Posterior vena cava (tissue), 2 donors: ENCODE results near the gene INPPL1. TPM values are rescaled to one million over a fixed set of nuclear protein-coding genes. Genes with fewer than 3 reads are reported as not detected.

Experiments
- DNase-seq: peaks from one replicate; pipeline ENCODE4 v3.0.0-alpha.2; 2020; ENCODE audit warnings: low spot score
- intact Hi-C, 2 donors: fragments of 100-400 bp; cut with DNase I; formaldehyde crosslinking; loops; one replicate each; pipeline versions ENCODE4 v1.14.1 to v1.14.2; 2022 to 2023
- total RNA-seq, 2 donors: library from RNA; stranded (reverse); fragmentation: NEBNext Ultra II Directional; extraction: Animal tissue kit (Norgen Biotek cat#: 25700); gene quantifications; one replicate each; pipeline ENCODE4 v1.2.1, GENCODE V29; 2021
- donor health status: DM: yes; HTN: yes; CAD: no.
- donor health status: DM: yes; HTN: yes; CAD: no.

The INPPL1 gene
- total RNA-seq, 2 donors from 2014 or later: 108 to 110 TPM

- intact Hi-C loops: loop anchor here in 1 of 2 donors (10.0 kb wide), 1 partner anchor 223 kb away; no protein-coding TSS in a partner anchor
- DNase-seq: no peak
Observed at GRCh38 chr11:72238040-72238450, 13.5 kb downstream of the INPPL1 start.

- no peak for DNase-seq
Observed at GRCh38 chr11:72238492-72239312, 14.1 kb downstream of the INPPL1 start.

GRCh38 chr11:72239313-72239848, 14.8 kb downstream of the INPPL1 start:
- intact Hi-C loops: loop anchor here in 1 of 2 donors (10.0 kb wide), 1 partner anchor 225 kb away; no protein-coding TSS in a partner anchor
- peak; percentile 91 for DNase-seq

More at GRCh38 chr11:72238492-72239312, 14.1 kb downstream of the INPPL1 start:
- intact Hi-C loops: loop anchor here in 1 of 2 donors (10.0 kb wide), 1 partner anchor 224 kb away; no protein-coding TSS in a partner anchor

DNA sequence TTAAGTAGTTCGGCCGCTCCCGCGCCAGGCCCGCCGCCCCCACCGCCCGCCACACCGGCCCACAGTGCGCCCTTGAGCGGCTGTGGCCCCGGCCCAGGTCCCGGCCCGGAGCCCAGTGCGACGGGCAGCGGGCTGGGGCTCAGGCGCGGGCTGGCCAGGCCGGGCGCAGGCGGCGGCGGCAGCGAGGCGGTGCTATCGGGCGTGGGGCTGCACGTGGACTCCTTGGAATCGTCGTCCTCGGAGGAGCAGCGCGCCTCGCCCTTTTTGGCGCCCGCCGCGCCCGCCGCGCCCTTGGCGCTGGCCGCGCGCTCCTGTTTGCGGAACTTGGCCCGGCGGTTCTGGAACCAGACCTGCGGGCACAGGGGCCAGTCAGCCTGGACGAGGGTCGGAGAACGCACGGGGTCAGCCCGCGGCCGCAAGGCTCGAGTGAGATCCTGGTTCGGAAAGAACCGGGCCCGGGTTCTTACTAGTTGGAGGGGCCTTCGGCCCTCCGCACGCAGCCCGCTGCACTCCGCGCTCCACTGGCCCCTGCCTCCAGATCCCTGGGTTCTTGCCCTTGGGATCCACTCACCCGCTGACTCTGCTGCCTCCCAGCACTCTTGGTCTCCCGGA, 15.4 kb downstream of the INPPL1 start:
- peak; percentile 92 for DNase-seq
- intact Hi-C loops: loop anchor here in 1 of 2 donors (1.0 to 10.0 kb wide), 2 partner anchors 17 to 225 kb away; no protein-coding TSS in a partner anchor

DNA sequence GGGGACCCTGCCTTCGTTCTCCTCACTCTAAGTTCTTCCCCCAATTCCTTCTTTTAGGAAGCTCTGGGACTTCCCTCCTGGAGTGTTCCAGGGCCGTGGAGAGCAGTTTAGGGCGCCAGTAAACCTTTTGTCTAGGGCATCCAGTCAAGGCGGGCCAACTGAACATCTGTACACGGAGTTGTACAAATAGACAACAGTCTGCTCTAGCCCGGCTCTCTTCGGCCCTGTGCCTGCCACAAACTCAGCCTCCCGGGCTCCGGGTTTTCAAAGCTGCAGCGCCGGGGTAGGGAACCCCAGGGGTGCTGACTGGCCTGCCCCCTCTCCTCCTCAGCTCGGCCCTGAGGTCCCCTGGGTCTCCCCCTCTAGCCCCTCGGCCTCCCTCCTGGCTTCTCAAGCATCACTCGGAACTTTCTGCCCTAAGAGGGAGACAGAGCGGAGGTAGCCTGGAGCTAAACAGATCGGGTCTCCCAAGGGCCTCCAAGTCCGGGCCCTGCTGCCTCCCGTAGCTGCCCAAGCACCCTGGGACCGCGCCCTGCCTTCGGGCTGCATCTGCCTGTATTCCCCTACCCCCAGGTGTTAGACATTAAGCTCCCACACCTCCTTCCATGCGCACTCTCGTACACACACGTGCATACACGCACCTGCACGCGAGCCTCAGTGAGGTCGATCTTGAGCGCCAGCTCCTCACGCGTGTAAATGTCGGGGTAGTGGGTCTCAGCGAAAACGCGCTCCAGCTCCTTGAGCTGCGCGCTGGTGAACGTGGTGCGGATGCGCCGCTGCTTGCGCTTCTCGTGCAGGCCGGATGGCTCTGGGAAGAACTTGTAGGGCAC, 16.1 kb downstream of the INPPL1 start:
- intact Hi-C loops: loop anchor here in 1 of 2 donors (1.0 kb wide), 1 partner anchor 17 kb away; no protein-coding TSS in a partner anchor
- no peak for DNase-seq

DNA sequence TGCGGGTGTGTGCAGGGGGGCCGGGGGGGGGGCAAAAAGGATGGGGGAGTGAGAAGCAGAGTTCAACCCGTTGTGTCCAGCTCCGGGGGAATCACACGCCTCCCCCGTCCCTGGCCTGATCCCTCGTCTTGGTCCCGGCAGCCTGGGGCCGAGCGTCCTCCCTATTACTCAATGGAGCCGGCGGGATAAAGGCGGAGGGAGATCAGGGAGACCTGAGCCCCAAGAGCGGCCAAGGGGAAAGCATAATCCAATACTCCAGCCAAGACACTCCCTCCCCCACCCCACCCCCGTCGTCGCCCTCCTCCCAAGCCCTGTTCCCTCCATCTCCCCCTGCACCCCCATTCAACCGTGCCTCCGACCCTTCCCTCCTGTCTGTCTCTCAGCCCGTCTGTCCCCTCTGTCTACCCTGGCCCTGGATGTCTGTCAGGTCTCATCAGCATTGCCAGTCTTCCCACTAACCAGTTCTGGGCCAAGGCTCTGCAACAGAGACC, 16.8 kb downstream of the INPPL1 start:
- DNase-seq: no peak
- intact Hi-C loops: no loop called here

DNA sequence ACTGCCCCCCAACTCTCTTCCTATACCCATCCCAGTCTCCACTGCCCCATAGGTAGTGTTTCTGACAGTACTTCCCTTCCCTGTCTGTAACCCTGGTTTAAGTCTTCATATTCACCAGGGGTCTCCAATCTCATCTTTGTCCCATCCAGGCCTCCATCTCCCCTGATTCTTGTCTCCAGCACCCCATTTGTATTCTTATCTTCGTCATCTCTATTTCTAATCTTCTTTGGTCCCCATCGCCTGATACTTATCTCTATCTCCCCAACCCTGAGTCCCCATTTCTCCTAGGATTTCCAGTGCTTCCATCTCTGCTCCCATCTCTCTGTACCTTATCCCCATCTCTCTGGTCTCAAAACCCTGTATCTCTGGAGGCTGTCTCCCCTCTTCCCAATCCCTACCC, 17.6 kb downstream of the INPPL1 start:
- intact Hi-C loops: no loop called here

DNA sequence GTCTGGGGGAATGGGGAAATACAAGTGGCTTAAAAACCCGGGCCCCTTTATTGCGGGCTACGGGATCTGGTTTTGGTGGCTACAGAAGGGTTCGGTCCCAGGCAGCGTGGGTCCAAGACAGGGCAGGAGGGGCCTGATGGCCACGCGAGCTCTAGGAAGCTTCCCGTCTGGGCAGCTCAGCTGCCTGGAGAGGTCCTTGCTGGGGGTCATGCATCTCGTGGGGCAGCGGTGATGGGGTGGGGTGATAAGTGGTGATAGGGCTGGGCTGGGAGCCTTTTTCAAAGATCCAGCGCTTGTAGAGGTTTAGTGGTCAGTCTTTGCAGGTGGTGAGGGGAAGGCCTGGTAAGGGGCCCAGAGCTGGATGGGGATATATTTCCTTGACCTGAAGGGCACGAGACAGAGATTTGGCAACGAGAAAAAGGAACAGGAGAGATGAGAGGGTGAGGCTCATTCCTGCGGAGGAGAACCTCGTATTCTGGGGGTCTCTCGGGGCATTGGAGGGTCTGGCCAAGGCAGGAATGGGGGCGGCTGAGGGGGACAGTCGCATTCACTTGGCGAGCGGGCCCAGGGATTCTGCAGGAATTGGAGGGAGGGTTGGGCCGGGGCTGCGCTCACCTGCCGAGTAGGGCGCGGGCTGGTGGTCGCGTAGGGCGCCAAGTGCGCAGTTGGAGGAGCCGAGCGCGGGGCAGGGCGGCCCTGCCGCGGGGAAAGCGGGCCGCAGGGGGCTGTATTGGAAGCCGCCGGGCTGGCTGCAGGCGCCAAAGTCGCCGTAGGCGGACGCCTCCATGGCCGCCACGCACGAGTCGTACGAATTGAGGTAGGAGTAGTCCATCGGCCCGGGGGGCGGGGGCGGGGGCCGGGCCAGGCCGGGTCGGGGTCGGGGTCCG, 18.8 kb downstream of the INPPL1 start:
- intact Hi-C loops: no loop called here
- no peak for DNase-seq

More for the DNA sequence above, 17.6 kb downstream of the INPPL1 start:
- no peak for DNase-seq

GRCh38 chr11:72244060-72244360, 19.4 kb downstream of the INPPL1 start, which contains the start of gene PHOX2A:
TSS of gene PHOX2A (minus strand) at chr11:72244176. CDS start at chr11:72244004, 172 bp downstream.
- intact Hi-C loops: no loop called here

GRCh38 chr11:72244361-72245262, 20.0 kb downstream of the INPPL1 start:
- no peak for DNase-seq
- intact Hi-C loops: no loop called here

More at GRCh38 chr11:72244060-72244360, 19.4 kb downstream of the INPPL1 start, which contains the start of gene PHOX2A:
- DNase-seq: no peak

GRCh38 chr11:72245263-72245816, 20.8 kb downstream of the INPPL1 start:
- peak; percentile 65 for DNase-seq
- intact Hi-C loops: no loop called here

GRCh38 chr11:72247584-72247983, 23.0 kb downstream of the INPPL1 start:
- intact Hi-C loops: no loop called here
- no peak for DNase-seq

DNA sequence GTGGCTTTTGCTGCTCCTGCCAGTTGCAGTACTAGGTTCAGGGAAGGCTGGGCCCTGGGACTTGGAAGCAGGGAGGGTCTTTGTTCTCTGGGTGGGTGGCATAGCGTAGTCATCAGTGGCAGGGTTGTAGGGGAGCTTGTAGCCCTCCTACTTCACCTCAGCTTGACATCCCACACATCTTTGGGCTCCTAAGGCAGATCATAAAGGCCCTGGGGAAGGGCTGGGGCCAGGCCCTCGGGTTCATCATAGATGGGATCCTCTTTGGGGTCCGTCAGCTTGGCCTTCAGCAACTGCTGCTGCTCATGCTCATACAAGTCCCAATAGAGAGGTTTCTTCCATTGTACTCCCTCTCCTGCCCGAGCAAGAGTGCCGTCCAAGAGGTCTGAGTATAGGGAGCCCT, 25.4 kb downstream of the INPPL1 start:
- intact Hi-C loops: no loop called here
- peak; percentile 52 for DNase-seq

DNA sequence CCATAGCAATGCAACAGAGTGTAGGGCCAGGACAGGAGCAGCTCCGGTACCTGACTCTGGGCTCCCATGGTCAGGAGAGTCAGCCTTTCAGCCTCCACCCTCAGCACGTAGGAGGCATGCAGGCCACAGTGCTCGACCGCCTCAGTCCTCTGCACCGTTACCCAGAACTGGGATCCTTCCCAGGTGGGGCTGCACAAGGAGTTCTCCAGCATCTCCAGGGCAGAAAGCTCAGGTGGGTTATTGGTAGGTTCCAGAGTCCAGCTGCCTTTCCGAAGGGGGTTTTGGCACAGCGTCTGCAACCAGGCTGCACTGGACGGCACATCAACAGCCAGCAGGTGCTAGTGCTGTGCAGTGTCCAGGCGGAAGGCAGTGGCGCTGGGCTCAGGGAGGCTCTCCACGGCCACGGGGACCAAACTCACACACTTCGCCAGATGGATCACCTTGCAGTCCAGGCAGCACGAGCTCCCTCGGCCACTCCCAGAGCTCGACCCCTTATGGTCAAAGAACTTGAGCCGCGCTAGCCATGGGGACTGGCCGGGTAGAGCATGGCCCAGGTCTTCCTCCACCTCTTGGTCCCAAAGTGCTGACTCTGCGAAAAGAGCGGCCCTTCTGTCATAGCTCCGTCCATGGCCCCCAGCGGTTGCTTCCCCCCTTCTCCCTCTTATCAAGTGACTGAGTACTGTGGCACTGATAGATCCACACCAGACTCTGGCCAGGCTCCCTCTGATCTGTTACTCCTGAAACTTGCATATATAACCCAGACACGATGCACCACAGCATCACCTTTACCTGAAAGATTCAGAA, 26.3 kb downstream of the INPPL1 start:
- intact Hi-C loops: no loop called here
- peak; percentile 77 for DNase-seq

DNA sequence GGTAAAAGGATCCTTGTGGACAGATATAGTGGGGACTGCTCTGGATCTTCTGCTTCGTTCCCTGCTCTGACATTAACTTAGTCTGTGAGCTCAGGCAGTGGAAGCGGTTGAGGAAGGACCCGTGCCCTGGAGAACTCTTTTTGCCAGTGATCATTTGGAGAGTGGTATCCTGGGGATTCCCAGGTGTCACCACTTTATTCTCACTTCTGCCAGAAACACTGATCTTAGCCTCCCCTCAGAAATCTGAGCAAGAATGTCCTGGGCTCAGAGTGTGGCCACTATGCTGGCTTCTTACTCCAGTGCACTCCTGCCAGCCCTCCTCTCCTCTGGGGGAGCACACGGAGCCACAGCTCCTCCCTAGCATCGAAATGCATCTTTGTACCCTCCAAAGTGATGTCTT, 27.0 kb downstream of the INPPL1 start:
- DNase-seq: no peak
- intact Hi-C loops: no loop called here

GRCh38 chr11:72253392-72253791, 28.8 kb downstream of the INPPL1 start:
- intact Hi-C loops: no loop called here
- DNase-seq: no peak
